Measurements from ENCODE around the gene SLCO4A1.

- no peak for TF ChIP-seq CTCF (conservative IDR thresholded peaks at IDR 0.05; ENCODE audit: low read depth, low read length)
- TF ChIP-seq EZH2 (IDR thresholded peaks at IDR 0.05; ENCODE audit: low read length, unreplicated experiment) = no peak
- TF ChIP-seq EZH2phosphoT487 (IDR thresholded peaks at IDR 0.05; ENCODE audit: borderline replicate concordance, low read length) = no peak
Measured at GRCh38 chr20:62663145-62664018, 21.1 kb downstream of the SLCO4A1 start.
